Neural progenitor cell (in vitro differentiated cells): Measurements from ENCODE around the gene MAGI1.

Source experiments
- CTCF ChIP-seq: fragments of 200-600 bp; sonication (generic); IDR thresholded peaks from 2 replicates; pipeline ENCODE4 v1.5.1; 2017; ENCODE audit warnings: antibody characterized with exemption, mild to moderate bottlenecking
- EZH2phosphoT487 ChIP-seq: fragments of 200-600 bp; sonication (generic); IDR thresholded peaks from 2 replicates; pipeline ENCODE4 v1.6.1; 2017; ENCODE audit warnings: antibody characterized with exemption

- TF ChIP-seq EZH2phosphoT487 (no peak), CTCF (no peak)
These were observed 431.6 kb downstream of the MAGI1 start for GRCh38 chr3:65607101-65607500.
